ENCODE data around the gene JAM2.
"Not testable (repeated sequence)": the region's sequence is repeated elsewhere in the genome, so short reads cannot be mapped to it uniquely, and the experiment has no call there.

The JAM2 gene

DNA sequence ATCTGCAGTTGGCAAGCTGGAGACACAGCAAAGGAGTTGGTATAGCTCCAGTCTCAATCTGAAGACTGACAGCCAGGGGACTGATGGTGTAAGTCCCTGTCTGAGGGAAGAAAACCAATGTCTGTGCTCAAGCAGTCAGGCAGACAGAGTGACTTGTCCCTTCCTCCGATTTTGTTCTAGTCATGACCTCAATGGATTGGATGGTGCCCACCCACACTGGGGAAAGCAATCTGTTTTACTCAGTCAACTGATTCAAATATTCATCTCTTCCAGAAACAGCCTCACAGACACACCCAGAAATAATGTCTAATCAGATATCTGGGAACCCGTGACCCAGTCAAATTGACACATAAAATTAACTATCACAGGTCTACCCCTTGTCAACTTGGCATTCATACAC lies 19.9 kb upstream of the JAM2 start:
- no peak overlapping the region for H3K4me3 ChIP-seq (ENCODE audit: low read depth, low read length)
- no peak for DNase-seq (ENCODE audit: low read depth)
- TF ChIP-seq, protein P1, sequence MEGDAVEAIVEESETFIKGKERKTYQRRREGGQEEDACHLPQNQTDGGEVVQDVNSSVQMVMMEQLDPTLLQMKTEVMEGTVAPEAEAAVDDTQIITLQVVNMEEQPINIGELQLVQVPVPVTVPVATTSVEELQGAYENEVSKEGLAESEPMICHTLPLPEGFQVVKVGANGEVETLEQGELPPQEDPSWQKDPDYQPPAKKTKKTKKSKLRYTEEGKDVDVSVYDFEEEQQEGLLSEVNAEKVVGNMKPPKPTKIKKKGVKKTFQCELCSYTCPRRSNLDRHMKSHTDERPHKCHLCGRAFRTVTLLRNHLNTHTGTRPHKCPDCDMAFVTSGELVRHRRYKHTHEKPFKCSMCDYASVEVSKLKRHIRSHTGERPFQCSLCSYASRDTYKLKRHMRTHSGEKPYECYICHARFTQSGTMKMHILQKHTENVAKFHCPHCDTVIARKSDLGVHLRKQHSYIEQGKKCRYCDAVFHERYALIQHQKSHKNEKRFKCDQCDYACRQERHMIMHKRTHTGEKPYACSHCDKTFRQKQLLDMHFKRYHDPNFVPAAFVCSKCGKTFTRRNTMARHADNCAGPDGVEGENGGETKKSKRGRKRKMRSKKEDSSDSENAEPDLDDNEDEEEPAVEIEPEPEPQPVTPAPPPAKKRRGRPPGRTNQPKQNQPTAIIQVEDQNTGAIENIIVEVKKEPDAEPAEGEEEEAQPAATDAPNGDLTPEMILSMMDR (conservative IDR thresholded peaks at IDR 0.05; ENCODE audit: low read depth, low read length) = no peak

- no peak overlapping the region for H3K4me3 ChIP-seq (ENCODE audit: low read depth, low read length)
- DNase-seq (ENCODE audit: low read depth) = no peak
- TF ChIP-seq, protein P1 (conservative IDR thresholded peaks at IDR 0.05; ENCODE audit: low read depth, low read length) = no peak
These were observed 14.5 kb upstream of the JAM2 start for GRCh38 chr21:25624511-25624910.

- TF ChIP-seq, protein P1 (conservative IDR thresholded peaks at IDR 0.05; ENCODE audit: low read depth, low read length) = no peak
These were observed 14.0 kb upstream of the JAM2 start for GRCh38 chr21:25625036-25625435.

GRCh38 chr21:25625776-25626555 lies 13.1 kb upstream of the JAM2 start:
- not testable (repeated sequence) for DNase-seq (ENCODE audit: low read depth); H3K4me3 ChIP-seq (ENCODE audit: low read depth, low read length)

More at GRCh38 chr21:25625036-25625435, 14.0 kb upstream of the JAM2 start:
- peak; percentile 46 for DNase-seq (ENCODE audit: low read depth)
- no peak overlapping the region for H3K4me3 ChIP-seq (ENCODE audit: low read depth, low read length)

DNA sequence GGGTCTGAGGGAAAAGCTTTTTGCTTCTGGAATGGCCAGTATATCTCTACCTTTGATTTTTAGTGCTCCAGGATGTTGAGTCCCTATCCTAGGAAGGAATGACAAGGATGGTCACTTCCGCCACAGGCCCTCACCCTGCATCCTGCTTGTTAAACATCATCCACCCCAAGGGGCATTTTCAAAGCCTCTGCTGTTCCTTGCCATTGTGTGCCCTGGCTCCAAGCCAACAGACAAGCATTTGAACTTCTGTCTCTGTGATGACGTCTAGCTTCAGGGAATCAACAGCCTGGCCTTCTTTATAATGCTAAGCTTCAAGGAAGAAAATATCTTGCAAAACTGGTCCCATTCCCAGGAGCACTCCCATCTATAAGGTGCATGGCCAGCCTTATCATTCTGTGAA lies 12.3 kb upstream of the JAM2 start:
- TF ChIP-seq, protein P1 (conservative IDR thresholded peaks at IDR 0.05; ENCODE audit: low read depth, low read length) = no peak
- DNase-seq (ENCODE audit: low read depth) = peak; percentile 30

DNA sequence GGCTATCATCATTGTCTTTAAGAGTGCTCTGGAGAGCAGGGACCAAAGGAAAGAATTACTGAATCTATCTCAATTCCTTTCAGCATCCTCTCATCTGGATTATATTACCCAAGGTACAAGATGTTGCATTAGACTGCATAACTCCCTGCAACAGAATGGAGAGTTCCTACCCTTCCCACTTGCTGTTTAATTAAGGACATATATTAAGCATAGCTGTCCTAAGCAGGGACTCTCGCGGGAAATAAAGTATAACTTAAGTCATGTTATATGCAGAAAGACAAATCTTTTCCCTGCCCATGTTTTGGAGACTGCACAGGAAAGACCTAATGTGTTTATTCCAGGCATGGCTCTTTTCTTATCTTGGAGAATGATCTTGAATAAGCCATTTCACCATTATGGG lies 6.8 kb upstream of the JAM2 start:
- TF ChIP-seq, protein P1 (conservative IDR thresholded peaks at IDR 0.05; ENCODE audit: low read depth, low read length) = no peak
- DNase-seq (ENCODE audit: low read depth) = no peak
- no peak overlapping the region for H3K4me3 ChIP-seq (ENCODE audit: low read depth, low read length)

More for the DNA sequence above, 12.3 kb upstream of the JAM2 start:
- no peak overlapping the region for H3K4me3 ChIP-seq (ENCODE audit: low read depth, low read length)

GRCh38 chr21:25635310-25635709 lies 3.7 kb upstream of the JAM2 start:
- H3K4me3 ChIP-seq (ENCODE audit: low read depth, low read length) = no peak overlapping the region
- no peak for DNase-seq (ENCODE audit: low read depth)
- TF ChIP-seq, protein P1 (conservative IDR thresholded peaks at IDR 0.05; ENCODE audit: low read depth, low read length) = no peak

Data from choroid plexus epithelial cell (primary cell).